Measurements from ENCODE around the gene FANCI. TPM values are rescaled to one million over a fixed set of nuclear protein-coding genes. Genes with fewer than 3 reads are reported as not detected.

Gene FANCI
- total RNA-seq, 1 experiment from 2014 or later, result 49.5 TPM

DNA sequence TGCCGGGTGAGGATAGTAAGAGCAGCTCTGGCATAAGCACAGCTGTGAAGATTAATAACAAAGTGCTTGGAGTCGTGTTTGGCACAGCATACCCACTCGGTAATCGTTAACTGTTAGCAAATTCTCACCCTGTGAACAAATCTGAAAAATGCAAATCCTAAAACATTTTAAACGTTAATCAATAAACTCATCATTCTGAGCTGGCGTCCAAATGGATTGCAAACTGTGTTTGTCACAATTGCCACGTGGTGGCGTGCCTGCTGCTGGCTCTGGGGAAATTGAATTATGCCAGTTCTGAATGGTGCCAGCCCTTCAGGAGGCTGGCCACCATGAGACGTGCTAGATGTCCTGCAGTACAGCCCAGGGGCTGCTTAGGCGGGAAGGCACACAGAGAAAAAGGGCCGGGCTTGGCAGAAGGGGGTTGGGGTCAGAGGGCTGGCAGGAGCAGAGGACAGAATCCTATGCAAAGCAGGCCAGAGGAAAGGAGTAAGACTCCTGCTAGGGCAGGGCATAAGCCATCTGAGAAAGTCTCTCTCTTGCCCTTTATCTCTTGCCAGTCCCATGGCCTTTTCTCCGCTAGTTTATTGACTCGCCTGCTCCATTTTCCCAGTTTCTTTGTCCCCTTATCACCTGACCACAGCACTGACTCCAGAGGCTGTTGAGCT, 113.0 kb downstream of the FANCI start:
- peak; percentile 34 for ATAC-seq
- H3K4me1 ChIP-seq (ENCODE audit: insufficient read depth, low read length), result 0 out of 2 replicates have a peak, but pooled peaks cover 3% of the 10 kb centered on the region
- intact Hi-C loops (cut with micrococcal nuclease), result loop anchor here (2.0 to 10.0 kb wide), 3 partner anchors 61 to 198 kb away; no protein-coding TSS in a partner anchor
- ChIA-PET POLR2A (ENCODE audit: unreplicated experiment) (no interaction called here), CTCF (interaction anchor here (0.5 to 1.0 kb wide), 5 partner anchors 29 to 402 kb away, joined by 3 to 8 read pairs (median 5); no protein-coding TSS in a partner anchor)
- no peaks in the 10 kb centered on the region for H3K9me3 ChIP-seq (ENCODE audit: low read length)
- BruUV-seq (replicated peaks), result no TSS peak
- TF ChIP-seq, protein P1, sequence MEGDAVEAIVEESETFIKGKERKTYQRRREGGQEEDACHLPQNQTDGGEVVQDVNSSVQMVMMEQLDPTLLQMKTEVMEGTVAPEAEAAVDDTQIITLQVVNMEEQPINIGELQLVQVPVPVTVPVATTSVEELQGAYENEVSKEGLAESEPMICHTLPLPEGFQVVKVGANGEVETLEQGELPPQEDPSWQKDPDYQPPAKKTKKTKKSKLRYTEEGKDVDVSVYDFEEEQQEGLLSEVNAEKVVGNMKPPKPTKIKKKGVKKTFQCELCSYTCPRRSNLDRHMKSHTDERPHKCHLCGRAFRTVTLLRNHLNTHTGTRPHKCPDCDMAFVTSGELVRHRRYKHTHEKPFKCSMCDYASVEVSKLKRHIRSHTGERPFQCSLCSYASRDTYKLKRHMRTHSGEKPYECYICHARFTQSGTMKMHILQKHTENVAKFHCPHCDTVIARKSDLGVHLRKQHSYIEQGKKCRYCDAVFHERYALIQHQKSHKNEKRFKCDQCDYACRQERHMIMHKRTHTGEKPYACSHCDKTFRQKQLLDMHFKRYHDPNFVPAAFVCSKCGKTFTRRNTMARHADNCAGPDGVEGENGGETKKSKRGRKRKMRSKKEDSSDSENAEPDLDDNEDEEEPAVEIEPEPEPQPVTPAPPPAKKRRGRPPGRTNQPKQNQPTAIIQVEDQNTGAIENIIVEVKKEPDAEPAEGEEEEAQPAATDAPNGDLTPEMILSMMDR (conservative IDR thresholded peaks at IDR 0.05; ENCODE audit: low read depth, low read length), result peak; percentile 84
- TF ChIP-seq EZH2phosphoT487 (IDR thresholded peaks at IDR 0.05; ENCODE audit: borderline replicate concordance, low read length) (no peak), EZH2 (IDR thresholded peaks at IDR 0.05; ENCODE audit: low read length, unreplicated experiment) (no peak)
- no peaks in the 10 kb centered on the region for H3K9me2 ChIP-seq (replicated peaks; ENCODE audit: low read length)
- no peak overlapping the region for H2AFZ ChIP-seq (ENCODE audit: low read length)
- H3K4me3 ChIP-seq (ENCODE audit: low read length), result no peak overlapping the region
- H3F3A ChIP-seq (ENCODE audit: low read length, unreplicated experiment), result no peaks in the 10 kb centered on the region
- H3K36me3 ChIP-seq (ENCODE audit: low read depth, low read length), result no peaks in the 10 kb centered on the region
- DNase-seq, result peak; percentile 66
- H3K9ac ChIP-seq (ENCODE audit: low read length), result no peak overlapping the region
- H3K79me2 ChIP-seq (ENCODE audit: low read length), result no peaks in the 10 kb centered on the region
- no peak overlapping the region for H3K27ac ChIP-seq (ENCODE audit: low read length)
- H3K27me3 ChIP-seq (ENCODE audit: low read length), result peaks cover 36% of the 10 kb centered on the region
- H3K4me2 ChIP-seq (ENCODE audit: low read length), result no peak overlapping the region
- no peaks in the 10 kb centered on the region for H4K20me1 ChIP-seq (ENCODE audit: low read length)

DNA sequence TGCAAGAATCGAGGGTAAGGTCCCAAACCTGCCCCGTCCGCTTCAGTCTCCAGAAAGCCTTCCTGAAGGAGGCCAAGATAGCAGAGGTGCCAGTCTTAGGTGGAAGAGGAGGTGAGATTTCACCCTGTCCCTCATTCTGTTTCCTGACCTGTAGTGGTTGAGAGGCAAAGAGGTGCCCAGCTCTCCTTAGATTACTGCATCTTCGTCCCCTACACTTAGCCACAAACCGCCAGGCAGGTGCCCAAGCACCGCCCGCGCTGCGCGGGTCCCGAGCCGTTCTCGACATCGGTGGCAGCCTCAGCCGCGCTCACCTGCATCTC, 114.6 kb downstream of the FANCI start:
- no peak for DNase-seq
- no peaks in the 10 kb centered on the region for H3K36me3 ChIP-seq (ENCODE audit: low read depth, low read length)
- H3K4me3 ChIP-seq (ENCODE audit: low read length), result peak overlapping the region; percentile 73
- CTCF ChIA-PET, result interaction anchor here (0.9 to 1.7 kb wide), 6 partner anchors 12 to 114 kb away, joined by 3 to 13 read pairs (median 6); no protein-coding TSS in a partner anchor
- H3K9me3 ChIP-seq (ENCODE audit: low read length), result no peaks in the 10 kb centered on the region
- H2AFZ ChIP-seq (ENCODE audit: low read length), result peak overlapping the region; percentile 85
- H4K20me1 ChIP-seq (ENCODE audit: low read length), result no peaks in the 10 kb centered on the region
- H3K4me2 ChIP-seq (ENCODE audit: low read length), result peak overlapping the region; percentile 93
- intact Hi-C loops (cut with micrococcal nuclease), result loop anchor here (1.0 to 10.0 kb wide), 4 partner anchors 23 to 196 kb away; no protein-coding TSS in a partner anchor
- no TSS peak for BruUV-seq (replicated peaks)
- ATAC-seq, result no peak
- no peaks in the 10 kb centered on the region for H3K9me2 ChIP-seq (replicated peaks; ENCODE audit: low read length)
- 0 out of 2 replicates have a peak, but pooled peaks cover 3% of the 10 kb centered on the region for H3K4me1 ChIP-seq (ENCODE audit: insufficient read depth, low read length)
- no peaks in the 10 kb centered on the region for H3F3A ChIP-seq (ENCODE audit: low read length, unreplicated experiment)
- no peak overlapping the region for H3K27ac ChIP-seq (ENCODE audit: low read length)
- H3K9ac ChIP-seq (ENCODE audit: low read length), result no peak overlapping the region
- H3K79me2 ChIP-seq (ENCODE audit: low read length), result no peaks in the 10 kb centered on the region
- POLR2A ChIA-PET (ENCODE audit: unreplicated experiment), result no interaction called here
- peaks cover 44% of the 10 kb centered on the region for H3K27me3 ChIP-seq (ENCODE audit: low read length)
- TF ChIP-seq, protein P1 (conservative IDR thresholded peaks at IDR 0.05; ENCODE audit: low read depth, low read length), result no peak
- no peak for TF ChIP-seq EZH2phosphoT487 (IDR thresholded peaks at IDR 0.05; ENCODE audit: borderline replicate concordance, low read length)
- TF ChIP-seq EZH2 (IDR thresholded peaks at IDR 0.05; ENCODE audit: low read length, unreplicated experiment), result no peak

Measured in PC-3 (cell line).